Fibroblast of pulmonary artery (primary cell): Measurements from ENCODE around the gene PKD2.
"Not testable (repeated sequence)": the region's sequence is repeated elsewhere in the genome, so short reads cannot be mapped to it uniquely, and the experiment has no call there.

Experiments
- DNase-seq: peaks from one replicate; pipeline ENCODE4 v3.0.0-alpha.2; 2010; ENCODE audit warnings: low read depth
- H3K4me3 ChIP-seq: replicated peaks from 2 replicates; pipeline ENCODE4 v1.5.1; 2011; ENCODE audit warnings: low read depth, mild to moderate bottlenecking, control low read depth, low read length, moderate library complexity
- CTCF ChIP-seq: IDR thresholded peaks from 2 replicates; pipeline ENCODE4 v1.5.1; 2011; ENCODE audit warnings: mild to moderate bottlenecking, control low read depth, low read length, inconsistent platforms; ENCODE audit errors: missing control alignments

The PKD2 gene

GRCh38 chr4:88098993-88099752, 91.7 kb downstream of the PKD2 start:
- H3K4me3 ChIP-seq, result no peak overlapping the region
- DNase-seq, result no peak
- TF ChIP-seq CTCF, result no peak

- TF ChIP-seq CTCF, result no peak
- no peak for DNase-seq
- no peak overlapping the region for H3K4me3 ChIP-seq
Observed at GRCh38 chr4:88101165-88101564, 93.7 kb downstream of the PKD2 start.

- DNase-seq, result no peak
- no peak for TF ChIP-seq CTCF
- H3K4me3 ChIP-seq, result no peak overlapping the region
Observed at GRCh38 chr4:88102026-88102425, 94.6 kb downstream of the PKD2 start.

- DNase-seq, result peak; percentile 55
- no peak for TF ChIP-seq CTCF
- no peak overlapping the region for H3K4me3 ChIP-seq
Observed at GRCh38 chr4:88104902-88105610, 97.6 kb downstream of the PKD2 start.

GRCh38 chr4:88106205-88106604, 98.8 kb downstream of the PKD2 start:
- no peak for TF ChIP-seq CTCF
- no peak overlapping the region for H3K4me3 ChIP-seq
- peak; percentile 32 for DNase-seq

- DNase-seq, result peak; percentile 10
- no peak for TF ChIP-seq CTCF
- H3K4me3 ChIP-seq, result no peak overlapping the region
Observed at GRCh38 chr4:88107406-88108107, 100.1 kb downstream of the PKD2 start.

GRCh38 chr4:88108108-88108465, 100.7 kb downstream of the PKD2 start:
- not testable (repeated sequence) for H3K4me3 ChIP-seq, DNase-seq
